Measurements from ENCODE around the gene ATP6V1G2.

The ATP6V1G2 gene

DNA sequence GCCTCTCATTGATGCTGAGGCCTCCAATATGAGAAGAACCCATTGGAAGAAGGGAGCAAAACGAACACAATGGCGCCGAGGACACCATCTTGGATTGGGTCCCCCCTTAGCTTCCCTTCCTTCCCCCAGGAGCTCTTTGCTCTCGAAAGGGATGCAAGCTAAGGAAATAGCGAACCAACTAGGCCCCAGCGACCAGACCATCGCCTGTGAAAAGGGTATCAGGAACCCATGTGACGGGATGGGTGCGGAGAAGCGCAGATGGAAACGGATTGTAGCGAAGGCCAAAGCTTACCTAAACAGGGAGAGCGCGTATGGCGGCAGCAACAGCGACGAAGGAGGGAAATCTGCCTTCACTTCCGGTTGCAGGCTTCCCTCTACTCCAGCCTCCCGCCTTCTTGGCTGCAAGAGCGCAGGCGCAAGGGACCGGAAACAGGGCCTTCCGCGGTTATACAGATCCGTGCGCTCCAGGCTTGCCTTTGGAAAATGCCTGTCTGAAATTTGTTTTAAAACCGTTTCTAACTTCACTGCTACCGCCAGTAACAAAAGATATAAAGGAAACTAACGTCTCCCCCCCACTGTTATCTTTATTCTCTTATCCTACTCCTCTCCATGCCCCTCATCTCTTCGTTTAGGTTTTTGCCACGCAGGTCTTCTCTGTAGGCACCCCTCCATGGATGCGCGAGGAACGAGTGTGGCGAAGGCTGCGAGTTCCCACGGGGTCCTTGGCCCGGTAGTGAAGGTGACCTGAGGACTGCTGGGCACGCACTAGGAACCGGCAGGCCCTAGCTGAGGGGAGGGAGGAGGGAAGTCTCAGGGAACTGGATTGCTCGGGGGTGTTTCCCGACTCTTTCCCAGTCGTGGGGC lies 4.5 kb downstream of the ATP6V1G2 start, which contains the start of gene DDX39B (continued):
- TF ChIP-seq OVOL3 (tag by site-specific recombination; IDR thresholded peaks at IDR 0.05) (no peak; the same call in 1 of the 2 replicates), SP3 (tag by site-specific recombination; IDR thresholded peaks at IDR 0.05) (peak; percentile 64), SP2 (tag by site-specific recombination; IDR thresholded peaks at IDR 0.05) (peak; percentile 90), GLI2 (tag by site-specific recombination; IDR thresholded peaks at IDR 0.05; ENCODE audit: borderline replicate concordance, low read depth) (no peak), ZNF645 (tag by site-specific recombination; IDR thresholded peaks at IDR 0.05) (no peak), ZNF792 (tag by site-specific recombination; IDR thresholded peaks at IDR 0.05) (no peak), GLI4 (tag by site-specific recombination; IDR thresholded peaks at IDR 0.05) (peak; percentile 96), WT1 (tag by site-specific recombination; IDR thresholded peaks at IDR 0.05) (no peak), KLF16 (tag by site-specific recombination; IDR thresholded peaks at IDR 0.05) (peak; percentile 70; the same call in 1 of the 2 replicates), ZNF747 (tag by site-specific recombination; IDR thresholded peaks at IDR 0.05) (no peak), ZNF292 (tag by site-specific recombination; IDR thresholded peaks at IDR 0.05; ENCODE audit: borderline replicate concordance, low read depth) (no peak), REST (tag by site-specific recombination; IDR thresholded peaks at IDR 0.05) (no peak; the same call in 1 of the 2 replicates), ZBTB7A (tag by site-specific recombination; IDR thresholded peaks at IDR 0.05; ENCODE audit: low read depth) (peak; percentile 17; the same call in 1 of the 2 replicates), CTCF (tag by site-specific recombination; IDR thresholded peaks at IDR 0.05) (no peak), ZNF76 (tag by site-specific recombination; IDR thresholded peaks at IDR 0.05; ENCODE audit: borderline replicate concordance, low read depth) (peak; percentile 87)
- TF ChIP-seq, protein P1, sequence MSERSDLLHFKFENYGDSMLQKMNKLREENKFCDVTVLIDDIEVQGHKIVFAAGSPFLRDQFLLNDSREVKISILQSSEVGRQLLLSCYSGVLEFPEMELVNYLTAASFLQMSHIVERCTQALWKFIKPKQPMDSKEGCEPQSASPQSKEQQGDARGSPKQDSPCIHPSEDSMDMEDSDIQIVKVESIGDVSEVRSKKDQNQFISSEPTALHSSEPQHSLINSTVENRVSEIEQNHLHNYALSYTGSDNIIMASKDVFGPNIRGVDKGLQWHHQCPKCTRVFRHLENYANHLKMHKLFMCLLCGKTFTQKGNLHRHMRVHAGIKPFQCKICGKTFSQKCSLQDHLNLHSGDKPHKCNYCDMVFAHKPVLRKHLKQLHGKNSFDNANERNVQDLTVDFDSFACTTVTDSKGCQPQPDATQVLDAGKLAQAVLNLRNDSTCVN (tag by site-specific recombination; optimal IDR thresholded peaks at IDR 0.05) = peak; percentile 74
- TF ChIP-seq, protein P2, sequence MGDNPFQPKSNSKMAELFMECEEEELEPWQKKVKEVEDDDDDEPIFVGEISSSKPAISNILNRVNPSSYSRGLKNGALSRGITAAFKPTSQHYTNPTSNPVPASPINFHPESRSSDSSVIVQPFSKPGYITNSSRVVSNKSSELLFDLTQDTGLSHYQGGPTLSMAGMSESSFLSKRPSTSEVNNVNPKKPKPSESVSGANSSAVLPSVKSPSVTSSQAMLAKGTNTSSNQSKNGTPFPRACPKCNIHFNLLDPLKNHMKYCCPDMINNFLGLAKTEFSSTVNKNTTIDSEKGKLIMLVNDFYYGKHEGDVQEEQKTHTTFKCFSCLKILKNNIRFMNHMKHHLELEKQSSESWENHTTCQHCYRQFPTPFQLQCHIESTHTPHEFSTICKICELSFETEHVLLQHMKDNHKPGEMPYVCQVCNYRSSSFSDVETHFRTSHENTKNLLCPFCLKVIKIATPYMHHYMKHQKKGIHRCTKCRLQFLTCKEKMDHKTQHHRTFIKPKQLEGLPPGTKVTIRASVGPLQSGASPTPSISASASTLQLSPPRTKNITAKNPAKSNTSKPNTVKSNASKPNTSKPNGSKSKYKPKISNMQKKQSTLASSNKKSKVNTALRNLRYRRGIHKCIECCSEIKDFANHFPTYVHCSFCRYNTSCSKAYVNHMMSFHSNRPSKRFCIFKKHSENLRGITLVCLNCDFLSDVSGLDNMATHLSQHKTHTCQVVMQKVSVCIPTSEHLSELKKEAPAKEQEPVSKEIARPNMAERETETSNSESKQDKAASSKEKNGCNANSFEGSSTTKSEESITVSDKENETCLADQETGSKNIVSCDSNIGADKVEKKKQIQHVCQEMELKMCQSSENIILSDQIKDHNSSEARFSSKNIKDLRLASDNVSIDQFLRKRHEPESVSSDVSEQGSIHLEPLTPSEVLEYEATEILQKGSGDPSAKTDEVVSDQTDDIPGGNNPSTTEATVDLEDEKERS (tag by site-specific recombination; IDR thresholded peaks at IDR 0.05) = peak; percentile 82
- TF ChIP-seq, protein P3, sequence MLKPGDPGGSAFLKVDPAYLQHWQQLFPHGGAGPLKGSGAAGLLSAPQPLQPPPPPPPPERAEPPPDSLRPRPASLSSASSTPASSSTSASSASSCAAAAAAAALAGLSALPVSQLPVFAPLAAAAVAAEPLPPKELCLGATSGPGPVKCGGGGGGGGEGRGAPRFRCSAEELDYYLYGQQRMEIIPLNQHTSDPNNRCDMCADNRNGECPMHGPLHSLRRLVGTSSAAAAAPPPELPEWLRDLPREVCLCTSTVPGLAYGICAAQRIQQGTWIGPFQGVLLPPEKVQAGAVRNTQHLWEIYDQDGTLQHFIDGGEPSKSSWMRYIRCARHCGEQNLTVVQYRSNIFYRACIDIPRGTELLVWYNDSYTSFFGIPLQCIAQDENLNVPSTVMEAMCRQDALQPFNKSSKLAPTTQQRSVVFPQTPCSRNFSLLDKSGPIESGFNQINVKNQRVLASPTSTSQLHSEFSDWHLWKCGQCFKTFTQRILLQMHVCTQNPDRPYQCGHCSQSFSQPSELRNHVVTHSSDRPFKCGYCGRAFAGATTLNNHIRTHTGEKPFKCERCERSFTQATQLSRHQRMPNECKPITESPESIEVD (tag by site-specific recombination; IDR thresholded peaks at IDR 0.05) = no peak
- TF ChIP-seq, protein P4, sequence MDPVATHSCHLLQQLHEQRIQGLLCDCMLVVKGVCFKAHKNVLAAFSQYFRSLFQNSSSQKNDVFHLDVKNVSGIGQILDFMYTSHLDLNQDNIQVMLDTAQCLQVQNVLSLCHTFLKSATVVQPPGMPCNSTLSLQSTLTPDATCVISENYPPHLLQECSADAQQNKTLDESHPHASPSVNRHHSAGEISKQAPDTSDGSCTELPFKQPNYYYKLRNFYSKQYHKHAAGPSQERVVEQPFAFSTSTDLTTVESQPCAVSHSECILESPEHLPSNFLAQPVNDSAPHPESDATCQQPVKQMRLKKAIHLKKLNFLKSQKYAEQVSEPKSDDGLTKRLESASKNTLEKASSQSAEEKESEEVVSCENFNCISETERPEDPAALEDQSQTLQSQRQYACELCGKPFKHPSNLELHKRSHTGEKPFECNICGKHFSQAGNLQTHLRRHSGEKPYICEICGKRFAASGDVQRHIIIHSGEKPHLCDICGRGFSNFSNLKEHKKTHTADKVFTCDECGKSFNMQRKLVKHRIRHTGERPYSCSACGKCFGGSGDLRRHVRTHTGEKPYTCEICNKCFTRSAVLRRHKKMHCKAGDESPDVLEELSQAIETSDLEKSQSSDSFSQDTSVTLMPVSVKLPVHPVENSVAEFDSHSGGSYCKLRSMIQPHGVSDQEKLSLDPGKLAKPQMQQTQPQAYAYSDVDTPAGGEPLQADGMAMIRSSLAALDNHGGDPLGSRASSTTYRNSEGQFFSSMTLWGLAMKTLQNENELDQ (tag by site-specific recombination; IDR thresholded peaks at IDR 0.05; ENCODE audit: low read depth) = no peak
- TF ChIP-seq, protein P5, sequence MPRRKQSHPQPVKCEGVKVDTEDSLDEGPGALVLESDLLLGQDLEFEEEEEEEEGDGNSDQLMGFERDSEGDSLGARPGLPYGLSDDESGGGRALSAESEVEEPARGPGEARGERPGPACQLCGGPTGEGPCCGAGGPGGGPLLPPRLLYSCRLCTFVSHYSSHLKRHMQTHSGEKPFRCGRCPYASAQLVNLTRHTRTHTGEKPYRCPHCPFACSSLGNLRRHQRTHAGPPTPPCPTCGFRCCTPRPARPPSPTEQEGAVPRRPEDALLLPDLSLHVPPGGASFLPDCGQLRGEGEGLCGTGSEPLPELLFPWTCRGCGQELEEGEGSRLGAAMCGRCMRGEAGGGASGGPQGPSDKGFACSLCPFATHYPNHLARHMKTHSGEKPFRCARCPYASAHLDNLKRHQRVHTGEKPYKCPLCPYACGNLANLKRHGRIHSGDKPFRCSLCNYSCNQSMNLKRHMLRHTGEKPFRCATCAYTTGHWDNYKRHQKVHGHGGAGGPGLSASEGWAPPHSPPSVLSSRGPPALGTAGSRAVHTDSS (tag by site-specific recombination; IDR thresholded peaks at IDR 0.05) = peak; percentile 27; the same call in 1 of the 2 replicates

Measured in HEK293 (cell line).